Loucy (cell line): Measurements from ENCODE around the gene ACADS.

Experiments
- EZH2phosphoT487 ChIP-seq: fragments of 200-600 bp; IDR thresholded peaks from 2 replicates; pipeline ENCODE4 v1.6.1; 2018; ENCODE audit warnings: antibody characterized with exemption, mild to moderate bottlenecking, moderate library complexity, borderline replicate concordance
- TF ChIP-seq, protein P1 (sequence below): fragments of 200-600 bp; sonication (generic); conservative IDR thresholded peaks from 2 replicates; pipeline ENCODE4 v1.5.1; 2014; ENCODE audit warnings: mild to moderate bottlenecking, antibody characterized with exemption, low read length

DNA sequence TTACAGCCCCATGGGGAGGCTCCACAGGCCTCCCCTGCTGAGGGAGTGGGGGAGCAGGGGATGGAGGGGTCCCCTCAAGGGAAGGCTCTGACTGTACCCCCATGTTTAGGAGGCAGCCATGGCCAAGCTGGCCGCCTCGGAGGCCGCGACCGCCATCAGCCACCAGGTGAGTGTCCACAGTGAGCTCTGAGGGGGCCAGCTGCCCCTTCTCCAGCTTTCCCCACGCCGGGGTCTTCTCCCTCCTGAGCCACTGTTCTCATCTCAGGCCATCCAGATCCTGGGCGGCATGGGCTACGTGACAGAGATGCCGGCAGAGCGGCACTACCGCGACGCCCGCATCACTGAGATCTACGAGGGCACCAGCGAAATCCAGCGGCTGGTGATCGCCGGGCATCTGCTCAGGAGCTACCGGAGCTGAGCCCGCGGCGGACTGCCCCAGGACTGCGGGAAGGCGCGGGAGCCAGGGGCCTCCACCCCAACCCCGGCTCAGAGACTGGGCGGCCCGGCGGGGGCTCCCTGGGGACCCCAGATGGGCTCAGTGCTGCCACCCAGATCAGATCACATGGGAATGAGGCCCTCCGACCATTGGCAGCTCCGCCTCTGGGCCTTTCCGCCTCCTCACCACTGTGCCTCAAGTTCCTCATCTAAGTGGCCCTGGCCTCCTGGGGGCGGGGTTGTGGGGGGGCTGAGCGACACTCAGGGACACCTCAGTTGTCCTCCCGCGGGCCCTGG is 13.6 kb downstream of the ACADS start:
- TF ChIP-seq, protein P1, sequence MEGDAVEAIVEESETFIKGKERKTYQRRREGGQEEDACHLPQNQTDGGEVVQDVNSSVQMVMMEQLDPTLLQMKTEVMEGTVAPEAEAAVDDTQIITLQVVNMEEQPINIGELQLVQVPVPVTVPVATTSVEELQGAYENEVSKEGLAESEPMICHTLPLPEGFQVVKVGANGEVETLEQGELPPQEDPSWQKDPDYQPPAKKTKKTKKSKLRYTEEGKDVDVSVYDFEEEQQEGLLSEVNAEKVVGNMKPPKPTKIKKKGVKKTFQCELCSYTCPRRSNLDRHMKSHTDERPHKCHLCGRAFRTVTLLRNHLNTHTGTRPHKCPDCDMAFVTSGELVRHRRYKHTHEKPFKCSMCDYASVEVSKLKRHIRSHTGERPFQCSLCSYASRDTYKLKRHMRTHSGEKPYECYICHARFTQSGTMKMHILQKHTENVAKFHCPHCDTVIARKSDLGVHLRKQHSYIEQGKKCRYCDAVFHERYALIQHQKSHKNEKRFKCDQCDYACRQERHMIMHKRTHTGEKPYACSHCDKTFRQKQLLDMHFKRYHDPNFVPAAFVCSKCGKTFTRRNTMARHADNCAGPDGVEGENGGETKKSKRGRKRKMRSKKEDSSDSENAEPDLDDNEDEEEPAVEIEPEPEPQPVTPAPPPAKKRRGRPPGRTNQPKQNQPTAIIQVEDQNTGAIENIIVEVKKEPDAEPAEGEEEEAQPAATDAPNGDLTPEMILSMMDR = no peak
- TF ChIP-seq EZH2phosphoT487 = no peak
